GM23338 (cell line): ENCODE results near the gene TECTB. TPM values are rescaled to one million over a fixed set of nuclear protein-coding genes. Genes with fewer than 3 reads are reported as not detected.

Experiments used
- ATAC-seq: fragments of 200-7000 bp; cut with Tn5 transposase; 3 replicates; pipeline ENCODE4 v1.9.1; 2020
- DNase-seq: peaks from one replicate; pipeline ENCODE4 v3.0.0-alpha.2; 2015; ENCODE audit warnings: low spot score
- H2AFZ ChIP-seq: fragments of 200-600 bp; sonication (generic); 2 replicates; pipeline ENCODE4 v1.8.0; 2016; ENCODE audit warnings: antibody characterized with exemption, mild to moderate bottlenecking, moderate library complexity
- H3F3A ChIP-seq: fragments of 200-600 bp; sonication (generic); replicated peaks from 2 replicates; pipeline ENCODE4 v1.8.0; 2017; ENCODE audit warnings: antibody characterized with exemption, mixed run types, low read depth
- H3K27ac ChIP-seq: fragments of 200-600 bp; sonication (generic); 2 replicates; pipeline ENCODE4 v1.6.1; 2016; ENCODE audit warnings: low read depth
- H3K27me3 ChIP-seq: fragments of 200-600 bp; sonication (generic); 2 replicates; pipeline ENCODE4 v1.8.0; 2016; ENCODE audit warnings: mild to moderate bottlenecking, mixed run types, moderate library complexity; ENCODE audit not compliant: insufficient read depth
- H3K36me3 ChIP-seq: fragments of 200-600 bp; sonication (generic); 2 replicates; pipeline ENCODE4 v1.8.0; 2016; ENCODE audit warnings: mild to moderate bottlenecking; ENCODE audit not compliant: insufficient read depth
- H3K4me1 ChIP-seq: fragments of 200-600 bp; sonication (generic); 2 replicates; pipeline ENCODE4 v1.8.0; 2016; ENCODE audit warnings: mild to moderate bottlenecking, moderate library complexity; ENCODE audit not compliant: insufficient read depth
- H3K4me2 ChIP-seq: fragments of 200-600 bp; sonication (generic); 2 replicates; pipeline ENCODE4 v1.7.1; 2017; ENCODE audit warnings: mixed run types
- H3K4me3 ChIP-seq: fragments of 200-600 bp; sonication (generic); 2 replicates; pipeline ENCODE4 v1.6.1; 2016; ENCODE audit warnings: mixed run types
- H3K79me2 ChIP-seq: fragments of 200-600 bp; sonication (generic); replicated peaks from 2 replicates; pipeline ENCODE4 v1.8.0; 2017; ENCODE audit warnings: mild to moderate bottlenecking; ENCODE audit not compliant: insufficient read depth
- H3K9me2 ChIP-seq: fragments of 200-600 bp; sonication (generic); 2 replicates; pipeline ENCODE4 v1.8.0; 2017; ENCODE audit not compliant: insufficient read depth
- H4K20me1 ChIP-seq: fragments of 200-600 bp; sonication (generic); replicated peaks from 2 replicates; pipeline ENCODE4 v1.8.0; 2017; ENCODE audit warnings: mild to moderate bottlenecking; ENCODE audit not compliant: insufficient read depth
- H3K27ac Mint-ChIP-seq: 2 replicates; pipeline ENCODE4 v1.8.0; 2020; ENCODE audit warnings: inconsistent platforms, mild to moderate bottlenecking, moderate library complexity, mixed read lengths
- H3K27me3 Mint-ChIP-seq: 3 replicates; pipeline ENCODE4 v1.8.0; 2022; ENCODE audit warnings: low read depth, mild to moderate bottlenecking, moderate library complexity, mixed read lengths, inconsistent platforms; ENCODE audit not compliant: insufficient read depth, poor library complexity
- H3K36me3 Mint-ChIP-seq: 3 replicates; pipeline ENCODE4 v1.8.0; 2021; ENCODE audit warnings: low read depth, mild to moderate bottlenecking, inconsistent platforms, moderate library complexity, mixed read lengths
- H3K4me1 Mint-ChIP-seq: 3 replicates; pipeline ENCODE4 v1.8.0; 2020; ENCODE audit warnings: mild to moderate bottlenecking, inconsistent platforms, mixed read lengths
- H3K4me3 Mint-ChIP-seq: 3 replicates; pipeline ENCODE4 v1.8.0; 2021; ENCODE audit warnings: moderate library complexity, mild to moderate bottlenecking, inconsistent platforms, mixed read lengths
- H3K9me3 Mint-ChIP-seq: 3 replicates; pipeline ENCODE4 v1.8.0; 2020; ENCODE audit warnings: moderate library complexity, mild to moderate bottlenecking, inconsistent platforms, mixed read lengths
- EZH2 ChIP-seq: fragments of 200-600 bp; sonication (generic); IDR thresholded peaks from one replicate; pipeline ENCODE4 v1.8.0; 2017; ENCODE audit warnings: antibody characterized with exemption, mild to moderate bottlenecking, low read depth; ENCODE audit not compliant: unreplicated experiment
- EZH2phosphoT487 ChIP-seq: fragments of 200-600 bp; sonication (generic); IDR thresholded peaks from one replicate; pipeline ENCODE4 v1.8.1; 2018; ENCODE audit warnings: antibody characterized with exemption; ENCODE audit not compliant: unreplicated experiment
- JUNB ChIP-seq: IDR thresholded peaks from one replicate; pipeline ENCODE4 v1.6.1; 2016; ENCODE audit warnings: antibody characterized with exemption; ENCODE audit not compliant: unreplicated experiment
- POLR2AphosphoS5 ChIP-seq: IDR thresholded peaks from 2 replicates; pipeline ENCODE4 v1.6.1; 2016; ENCODE audit warnings: antibody characterized with exemption, low read depth
- REST ChIP-seq: IDR thresholded peaks from one replicate; pipeline ENCODE4 v1.6.1; 2018; ENCODE audit warnings: antibody characterized with exemption; ENCODE audit not compliant: unreplicated experiment
- STAT1 ChIP-seq: IDR thresholded peaks from one replicate; pipeline ENCODE4 v1.6.1; 2016; ENCODE audit warnings: antibody characterized with exemption; ENCODE audit not compliant: unreplicated experiment
- ZNF331 ChIP-seq: fragments of 250-450 bp; sonication (Bioruptor Pico); IDR thresholded peaks from 2 replicates; pipeline ENCODE4 v1.5.0; 2020; ENCODE audit warnings: low read depth, mild to moderate bottlenecking, moderate library complexity
- polyA plus RNA-seq: library from polyadenylated mRNA; unstranded; fragments of >200 nt; fragmentation: Nextera tagmentation; extraction: Ambion mirVana; gene quantifications from 2 replicates; pipeline ENCODE4 v1.2.1, GENCODE V29; 2016
- total RNA-seq: library from RNA; depleted of rRNA; stranded (reverse); fragments of >200 nt; shearing (Covaris generic); gene quantifications from 2 replicates; pipeline ENCODE4 v1.2.3, GENCODE V29; 2014

TECTB gene
- total and polyA plus RNA-seq, 2 experiments from 2014 or later = not detected

GRCh38 chr10:112295853-112296830 lies 12.9 kb downstream of the TECTB start:
- Histone ChIP-seq H3K27ac (no peak overlapping the region), H3K4me2 (no peak overlapping the region), H3K9me2 (no peaks in the 10 kb centered on the region), H2AFZ (no peak overlapping the region), H3K4me1 (no peaks in the 10 kb centered on the region), H3K4me3 (no peak overlapping the region), H3F3A (no peaks in the 10 kb centered on the region), H4K20me1 (no peaks in the 10 kb centered on the region), H3K27me3 (no peaks in the 10 kb centered on the region), H3K36me3 (no peaks in the 10 kb centered on the region), H3K79me2 (no peaks in the 10 kb centered on the region)
- H3K27ac Mint-ChIP-seq = no peak overlapping the region
- no peaks in the 10 kb centered on the region for H3K36me3 Mint-ChIP-seq
- H3K4me3 Mint-ChIP-seq = no peak overlapping the region
- no peak for ATAC-seq
- DNase-seq = no peak
- peaks cover 3% of the 10 kb centered on the region for H3K27me3 Mint-ChIP-seq
- TF ChIP-seq EZH2 = no peak
- H3K4me1 Mint-ChIP-seq = no peaks in the 10 kb centered on the region
- no peaks in the 10 kb centered on the region for H3K9me3 Mint-ChIP-seq

DNA sequence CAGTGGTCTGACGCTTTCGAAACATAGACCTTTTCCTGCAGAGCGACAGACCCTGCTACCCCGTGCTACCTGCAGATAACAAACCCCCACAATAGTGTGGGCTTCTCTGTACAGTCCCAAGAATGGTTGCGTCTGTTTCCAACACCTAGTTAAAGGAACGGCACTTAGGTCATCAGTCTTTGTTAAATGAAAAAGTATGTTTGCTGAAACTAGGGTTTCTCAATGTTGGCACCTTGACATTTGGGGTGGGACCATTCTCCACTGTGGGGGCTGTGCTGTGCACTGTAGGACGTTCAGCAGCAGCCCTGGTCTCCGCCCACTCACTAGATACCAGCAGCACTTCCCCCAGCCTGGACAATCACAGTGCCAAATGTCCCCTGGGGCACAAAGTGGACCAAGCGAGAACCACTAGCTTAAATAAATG lies 13.7 kb downstream of the TECTB start:
- ATAC-seq (no peak), DNase-seq (no peak)
- Histone ChIP-seq H3K79me2 (no peaks in the 10 kb centered on the region), H3K9me2 (no peaks in the 10 kb centered on the region), H3K4me1 (no peaks in the 10 kb centered on the region), H3K27ac (no peak overlapping the region), H3K36me3 (no peaks in the 10 kb centered on the region), H3K4me3 (no peak overlapping the region), H3F3A (no peaks in the 10 kb centered on the region), H3K27me3 (no peaks in the 10 kb centered on the region), H2AFZ (no peak overlapping the region), H3K4me2 (no peak overlapping the region), H4K20me1 (no peaks in the 10 kb centered on the region)
- Mint-ChIP-seq H3K27me3 (peaks cover 3% of the 10 kb centered on the region), H3K4me3 (no peak overlapping the region), H3K27ac (no peak overlapping the region), H3K9me3 (no peaks in the 10 kb centered on the region), H3K4me1 (no peaks in the 10 kb centered on the region), H3K36me3 (no peaks in the 10 kb centered on the region)
- no peak for TF ChIP-seq ZNF331
- TF ChIP-seq EZH2phosphoT487 = no peak
- no peak for TF ChIP-seq POLR2AphosphoS5
- no peak for TF ChIP-seq REST

DNA sequence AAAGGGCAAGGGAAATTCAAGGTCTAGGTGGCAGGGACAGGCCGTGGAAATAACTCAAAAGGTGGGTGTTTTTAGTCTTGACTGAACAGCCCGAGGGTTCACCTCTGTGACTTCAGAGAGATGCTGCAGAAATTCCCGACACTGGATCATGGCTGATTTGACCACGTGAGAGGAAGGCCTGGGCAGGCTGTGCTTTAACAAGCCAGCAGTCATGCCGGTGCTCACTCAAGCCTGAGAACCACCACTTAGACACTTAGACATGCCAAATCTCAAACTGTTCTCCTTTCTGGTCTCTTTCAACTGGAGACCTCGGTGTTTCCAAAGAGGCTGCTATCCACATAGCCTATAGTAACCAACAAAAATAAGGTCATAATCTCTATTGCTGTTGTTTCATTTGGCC lies 15.4 kb downstream of the TECTB start:
- no peak overlapping the region for H2AFZ ChIP-seq
- H4K20me1 ChIP-seq = no peaks in the 10 kb centered on the region
- no peak overlapping the region for H3K4me2 ChIP-seq
- H3K9me2 ChIP-seq = no peaks in the 10 kb centered on the region
- H3K4me1 ChIP-seq = no peaks in the 10 kb centered on the region
- H3K27ac Mint-ChIP-seq = no peak overlapping the region
- ATAC-seq (no peak), DNase-seq (no peak)
- no peaks in the 10 kb centered on the region for H3K9me3 Mint-ChIP-seq
- no peaks in the 10 kb centered on the region for H3K36me3 ChIP-seq
- no peaks in the 10 kb centered on the region for H3K36me3 Mint-ChIP-seq
- H3K4me3 ChIP-seq = no peak overlapping the region
- no peak overlapping the region for H3K27ac ChIP-seq
- H3K4me1 Mint-ChIP-seq = no peaks in the 10 kb centered on the region
- no peaks in the 10 kb centered on the region for H3K79me2 ChIP-seq
- H3K4me3 Mint-ChIP-seq = no peak overlapping the region
- H3K27me3 Mint-ChIP-seq = peaks cover 3% of the 10 kb centered on the region
- no peaks in the 10 kb centered on the region for H3F3A ChIP-seq
- no peaks in the 10 kb centered on the region for H3K27me3 ChIP-seq
- TF ChIP-seq JUNB (no peak), EZH2phosphoT487 (no peak), STAT1 (no peak)
